DMS79 (cell line): Measurements from ENCODE around the gene TFAP2A.

ENCODE experiments used
- DNase-seq: peaks from one replicate; lab custom pipeline; 2025; lab: John Stamatoyannopoulos, UW

TFAP2A gene

GRCh38 chr6:10399451-10399850 is 15.4 kb downstream of the TFAP2A start:
- no peak for DNase-seq

- DNase-seq: no peak
These were observed 16.2 kb downstream of the TFAP2A start for GRCh38 chr6:10398446-10399218.

- no peak for DNase-seq
These were observed 17.0 kb downstream of the TFAP2A start for GRCh38 chr6:10397756-10398445.

GRCh38 chr6:10396785-10397184 is 18.1 kb downstream of the TFAP2A start:
- DNase-seq: no peak

- no peak for DNase-seq
These were observed 18.9 kb downstream of the TFAP2A start for GRCh38 chr6:10395704-10396546.

GRCh38 chr6:10395171-10395703 is 19.6 kb downstream of the TFAP2A start:
- DNase-seq: no peak

GRCh38 chr6:10393544-10394225 is 21.2 kb downstream of the TFAP2A start:
- DNase-seq: no peak

- DNase-seq: no peak
These were observed 23.1 kb downstream of the TFAP2A start for GRCh38 chr6:10391799-10392198.

- no peak for DNase-seq
These were observed 23.6 kb downstream of the TFAP2A start for GRCh38 chr6:10391299-10391630.

GRCh38 chr6:10390495-10391298 is 24.2 kb downstream of the TFAP2A start:
- no peak for DNase-seq

GRCh38 chr6:10389739-10390494 is 25.0 kb downstream of the TFAP2A start:
- DNase-seq: no peak

- no peak for DNase-seq
These were observed 27.9 kb downstream of the TFAP2A start for GRCh38 chr6:10386756-10387654.

GRCh38 chr6:10386220-10386619 is 28.7 kb downstream of the TFAP2A start:
- no peak for DNase-seq

- no peak for DNase-seq
These were observed 29.2 kb downstream of the TFAP2A start for GRCh38 chr6:10385524-10386132.

- DNase-seq: no peak
These were observed 30.0 kb downstream of the TFAP2A start for GRCh38 chr6:10384610-10385523.

GRCh38 chr6:10384091-10384609 is 30.7 kb downstream of the TFAP2A start:
- no peak for DNase-seq

- DNase-seq: no peak
These were observed 31.4 kb downstream of the TFAP2A start for GRCh38 chr6:10383331-10384090.
